Amniotic stem cell (primary cell): ENCODE measurements around the gene APC.
"Not testable (repeated sequence)": the region's sequence is repeated elsewhere in the genome, so short reads cannot be mapped to it uniquely, and the experiment has no call there.

Experiments
- DNase-seq: peaks from one replicate; lab custom pipeline; 2025; lab: John Stamatoyannopoulos, UW

APC gene

GRCh38 chr5:112860571-112860928, 122.9 kb downstream of the APC start:
- DNase-seq: not testable (repeated sequence)

GRCh38 chr5:112860929-112861637, 123.4 kb downstream of the APC start, which contains the start of gene SRP19:
TSS of gene SRP19 (plus strand) at chr5:112861287. CDS start at chr5:112861377, 90 bp downstream.
- peak; percentile 98 for DNase-seq

GRCh38 chr5:112861638-112861985, 123.9 kb downstream of the APC start:
- no peak for DNase-seq

- no peak for DNase-seq
Measured at GRCh38 chr5:112862085-112862484, 124.4 kb downstream of the APC start.

GRCh38 chr5:112863549-112863948, 125.9 kb downstream of the APC start:
- no peak for DNase-seq

GRCh38 chr5:112865128-112865527, 127.4 kb downstream of the APC start:
- DNase-seq: no peak

- no peak for DNase-seq
Measured at GRCh38 chr5:112866739-112867138, 129.1 kb downstream of the APC start.

- DNase-seq: no peak
Measured at GRCh38 chr5:112867411-112867810, 129.7 kb downstream of the APC start.

- DNase-seq: no peak
Measured at GRCh38 chr5:112869948-112870347, 132.3 kb downstream of the APC start.

GRCh38 chr5:112870966-112871365, 133.3 kb downstream of the APC start:
- DNase-seq: no peak

- DNase-seq: no peak
Measured at GRCh38 chr5:112876362-112876761, 138.7 kb downstream of the APC start.

GRCh38 chr5:112878101-112878500, 140.4 kb downstream of the APC start:
- DNase-seq: no peak

GRCh38 chr5:112878760-112879159, 141.1 kb downstream of the APC start:
- DNase-seq: no peak

GRCh38 chr5:112880219-112880964, 142.7 kb downstream of the APC start:
- no peak for DNase-seq

- no peak for DNase-seq
Measured at GRCh38 chr5:112883192-112883591, 145.5 kb downstream of the APC start.

- no peak for DNase-seq
Measured at GRCh38 chr5:112885001-112885400, 147.3 kb downstream of the APC start.

GRCh38 chr5:112886975-112887374, 149.3 kb downstream of the APC start:
- no peak for DNase-seq

- not testable (repeated sequence) for DNase-seq
Measured at GRCh38 chr5:112892066-112892465, 154.4 kb downstream of the APC start.

- no peak for DNase-seq
Measured at GRCh38 chr5:112892776-112893175, 155.1 kb downstream of the APC start.

GRCh38 chr5:112895682-112896081, 158.0 kb downstream of the APC start:
- DNase-seq: no peak
